HepG2 (cell line): Measurements from ENCODE around the gene CDH13. TPM values are rescaled to one million over a fixed set of nuclear protein-coding genes. Genes with fewer than 3 reads are reported as not detected.

Source experiments
- BHLHE40 ChIP-seq: IDR thresholded peaks from 2 replicates; pipeline ENCODE4 v1.6.1; 2011; ENCODE audit warnings: low read length, improper control_type of control experiment
- CSRNP1 ChIP-seq: sonication (generic); formaldehyde crosslinking; IDR thresholded peaks from 2 replicates; pipeline ENCODE4 v1.8.1; 2023; ENCODE audit warnings: mild to moderate bottlenecking, missing genetic modification reagents
- KDM4B ChIP-seq: sonication (generic); formaldehyde crosslinking; IDR thresholded peaks from 2 replicates; pipeline ENCODE4 v1.4.0; 2020; ENCODE audit warnings: missing genetic modification reagents
- KDM5A ChIP-seq: fragments of 200-600 bp; sonication (generic); IDR thresholded peaks from 2 replicates; pipeline ENCODE4 v1.7.0; 2018; ENCODE audit warnings: antibody characterized with exemption, mild to moderate bottlenecking, low read length, borderline replicate concordance
- KIAA2018 ChIP-seq: sonication (generic); formaldehyde crosslinking; IDR thresholded peaks from 2 replicates; pipeline ENCODE4 v1.5.0; 2020; ENCODE audit warnings: mild to moderate bottlenecking, missing genetic modification reagents, borderline replicate concordance
- MAFK ChIP-seq, 2 experiments: IDR thresholded peaks in 1 of 2; conservative IDR thresholded peaks in 1 of 2; 2 replicates each; pipeline ENCODE4 v1.6.1; 2011; ENCODE audit warnings: improper control_type of control experiment in 2 of 2, low read length in 2 of 2
- PAF1 ChIP-seq: IDR thresholded peaks from 2 replicates; pipeline ENCODE4 v1.6.1; 2016; ENCODE audit warnings: missing genetic modification reagents, missing compliant biosample characterization
- PCBP1 ChIP-seq: fragments of 200-400 bp; formaldehyde crosslinking; IDR thresholded peaks from 2 replicates; pipeline ENCODE4 v1.6.1; 2017; ENCODE audit warnings: mild to moderate bottlenecking, low read depth, low read length, borderline replicate concordance
- RARG ChIP-seq: sonication (generic); formaldehyde crosslinking; IDR thresholded peaks from 2 replicates; pipeline ENCODE4 v1.4.0; 2020; ENCODE audit warnings: low read depth, mild to moderate bottlenecking, missing genetic modification reagents
- TBX2 ChIP-seq: sonication (generic); formaldehyde crosslinking; IDR thresholded peaks from 2 replicates; pipeline ENCODE4 v1.5.0; 2020; ENCODE audit warnings: missing genetic modification reagents, mild to moderate bottlenecking, borderline replicate concordance
- THAP9 ChIP-seq: sonication (generic); formaldehyde crosslinking; IDR thresholded peaks from 2 replicates; pipeline ENCODE4; 2020; ENCODE audit warnings: missing genetic modification reagents, mild to moderate bottlenecking, borderline replicate concordance
- ZMYM3 ChIP-seq: sonication (generic); formaldehyde crosslinking; IDR thresholded peaks from 2 replicates; pipeline ENCODE4 v1.5.1; 2020; ENCODE audit warnings: mild to moderate bottlenecking, missing genetic modification reagents
- ZNF235 ChIP-seq: sonication (generic); formaldehyde crosslinking; IDR thresholded peaks from 2 replicates; pipeline ENCODE4 v1.8.1; 2023; ENCODE audit warnings: mild to moderate bottlenecking, missing genetic modification reagents, borderline replicate concordance
- ZNF256 ChIP-seq: sonication (generic); formaldehyde crosslinking; conservative IDR thresholded peaks from 2 replicates; pipeline ENCODE4 v1.4.0; 2020; ENCODE audit warnings: missing genetic modification reagents
- polyA plus RNA-seq, 8 experiments: library from polyadenylated mRNA; depleted of rRNA in 3 of 8; stranded (reverse) in 7 of 8; unstranded in 1 of 8; fragments of >200 nt; fragmentation: Illumina TruSeq in 4 of 8; extraction: Trizol in 4 of 8; gene quantifications; 2 replicates each; pipeline versions ENCODE4 v1.2.1 to v1.2.3, GENCODE V29; 2011 to 2016; ENCODE audit warnings: low read depth in 4 of 8, missing spikeins in 1 of 8, mixed read lengths in 1 of 8; ENCODE audit not compliant: insufficient read depth in 1 of 8
- total RNA-seq, 5 experiments: library from RNA; depleted of rRNA; stranded (reverse); fragments of >200 nt; fragmentation: Illumina TruSeq; extraction: Trizol; gene quantifications; 2 replicates each; pipeline ENCODE4 v1.2.3, GENCODE V29; 2016; ENCODE audit warnings: low read depth in 1 of 5

Gene CDH13
- total and polyA plus RNA-seq, 2 of the 13 experiments (the other 11 are each of a cell fraction or from before 2014, with no cell fraction given) = not detected

GRCh38 chr16:83813823-83814658 lies 1187.3 kb downstream of the CDH13 start (continued):
- TF ChIP-seq THAP9 = 0 out of 2 replicates have a peak, but pooled peaks have one; percentile 25
- TF ChIP-seq MAFK (conservative IDR thresholded peaks at IDR 0.05 in 1 of 2, IDR thresholded peaks at IDR 0.05 in 1 of 2; ENCODE audit: low read length in 2 of 2) = no peak
- no peak for TF ChIP-seq ZMYM3 (CRISPR knock-in tag)
- TF ChIP-seq ZNF235 (CRISPR knock-in tag) = no peak; the same call in 1 of the 2 replicates
- no peak for TF ChIP-seq PAF1
- TF ChIP-seq TBX2 (CRISPR knock-in tag) = peak; percentile 77
- no peak for TF ChIP-seq CSRNP1 (CRISPR knock-in tag)
- TF ChIP-seq KDM4B = no peak
- TF ChIP-seq KIAA2018 (CRISPR knock-in tag) = no peak
- no peak for TF ChIP-seq PCBP1
- no peak for TF ChIP-seq RARG (CRISPR knock-in tag)
- TF ChIP-seq BHLHE40 = peak; percentile 65
- no peak for TF ChIP-seq ZNF256 (CRISPR knock-in tag)
- no peak for TF ChIP-seq KDM5A
